OCI-M2 (cell line): ENCODE results near the gene CHD6.

ENCODE experiments used
- DNase-seq: peaks from one replicate; lab custom pipeline; 2025; ENCODE audit not compliant: unreplicated experiment; lab: John Stamatoyannopoulos, UW

CHD6 gene

GRCh38 chr20:41617902-41618806 is at the start of gene CHD6:
TSS of gene CHD6 (minus strand) at chr20:41618377. CDS start at chr20:41551337, 67,040 bp downstream.
- peak; percentile 96 for DNase-seq

DNA sequence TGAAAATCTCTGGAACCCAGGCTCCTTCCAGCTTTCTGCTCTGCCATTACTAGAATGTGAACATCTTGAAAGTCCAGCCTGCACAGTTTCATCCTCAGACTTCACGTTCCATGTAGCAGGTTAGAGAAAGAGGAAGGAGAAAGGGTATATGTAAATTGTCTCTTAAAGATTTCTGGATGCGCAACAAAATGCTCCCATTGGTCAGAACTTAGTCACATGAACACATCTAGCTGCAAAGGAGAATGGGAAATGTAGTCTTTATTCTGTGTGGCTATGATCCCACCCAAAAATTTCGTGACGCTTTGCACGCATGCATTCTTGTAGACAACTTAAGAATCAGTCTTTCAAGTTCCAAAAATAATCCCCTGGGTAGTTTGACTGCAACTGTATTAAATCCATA is 46.4 kb upstream of the CHD6 start:
- no peak for DNase-seq

- DNase-seq, result no peak
These were observed 39.5 kb upstream of the CHD6 start for GRCh38 chr20:41657655-41658054.

DNA sequence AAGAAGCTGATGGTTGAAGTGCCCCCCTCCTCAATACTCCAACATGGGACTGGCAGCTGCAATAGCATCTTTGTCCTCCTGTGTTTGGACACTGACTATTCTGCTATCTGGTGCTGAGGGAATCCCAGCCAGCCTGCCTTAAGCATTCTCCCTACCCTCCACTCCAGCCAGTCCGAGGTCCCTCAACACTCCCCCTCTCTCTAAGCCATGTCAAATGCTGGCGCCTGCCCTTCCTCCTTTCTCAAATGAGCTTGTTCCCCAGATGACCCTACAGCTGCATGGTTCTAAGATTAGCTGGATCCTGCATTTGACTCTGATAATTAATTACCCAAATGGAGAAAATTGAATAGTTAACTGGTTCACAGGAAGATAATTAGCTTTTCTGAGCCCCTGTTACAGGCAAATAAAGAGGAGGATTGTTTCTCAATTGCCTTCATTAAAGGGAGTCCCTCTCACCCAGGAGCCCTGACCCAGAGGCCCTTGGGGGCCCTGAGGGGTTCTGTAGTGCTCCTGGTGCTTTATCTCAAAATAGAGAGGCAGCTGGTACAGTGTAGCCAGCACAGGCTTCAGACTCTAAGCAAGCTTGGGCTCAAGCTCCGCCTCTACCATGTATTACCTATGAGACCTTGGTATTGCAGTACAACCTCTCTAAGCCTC is 37.9 kb upstream of the CHD6 start:
- no peak for DNase-seq

GRCh38 chr20:41654884-41655283 is 36.7 kb upstream of the CHD6 start:
- DNase-seq, result no peak

GRCh38 chr20:41654292-41654691 is 36.1 kb upstream of the CHD6 start:
- no peak for DNase-seq

- DNase-seq, result no peak
These were observed 32.2 kb upstream of the CHD6 start for GRCh38 chr20:41650231-41650948.

DNA sequence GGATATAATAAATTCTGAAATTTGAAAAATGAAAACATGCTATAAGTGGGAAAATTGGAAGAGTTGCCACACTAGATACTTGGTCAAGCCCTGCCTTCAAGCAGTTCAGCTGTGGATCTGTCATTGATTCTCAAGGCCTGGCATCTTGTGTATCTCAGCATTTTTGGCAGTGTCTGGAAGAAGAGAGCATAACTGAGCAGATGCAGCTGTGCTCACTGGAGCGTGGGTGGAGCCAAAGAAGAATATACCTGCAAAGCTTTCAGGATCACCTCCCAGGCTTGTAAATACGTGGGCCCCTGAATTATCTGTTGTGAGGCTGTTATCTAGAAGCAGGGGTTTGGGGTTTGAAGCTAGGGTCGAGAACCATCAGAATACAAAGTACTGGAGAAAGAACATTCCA is 31.3 kb upstream of the CHD6 start:
- no peak for DNase-seq

- no peak for DNase-seq
These were observed 27.2 kb upstream of the CHD6 start for GRCh38 chr20:41645372-41645771.

GRCh38 chr20:41643504-41643938 is 25.3 kb upstream of the CHD6 start:
- no peak for DNase-seq

DNA sequence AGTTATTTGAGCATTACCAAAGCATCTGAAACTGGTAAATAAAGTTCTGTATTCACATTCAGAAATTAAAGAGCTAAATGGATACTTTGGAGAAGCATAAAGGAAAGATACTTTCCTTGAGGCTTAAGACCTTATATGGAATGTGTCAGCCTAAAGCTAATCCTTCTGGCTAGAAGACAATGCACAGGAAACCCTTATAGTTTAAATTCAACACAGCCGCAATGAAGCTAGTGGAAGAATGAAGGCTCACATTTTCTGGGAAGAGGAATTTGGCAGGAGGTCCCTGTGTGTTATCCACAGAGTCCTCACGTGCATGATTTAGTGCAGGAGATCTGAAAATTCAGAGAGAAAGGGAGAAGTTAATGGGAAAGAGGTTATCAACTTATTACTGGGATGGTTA is 21.5 kb upstream of the CHD6 start:
- DNase-seq, result no peak

DNA sequence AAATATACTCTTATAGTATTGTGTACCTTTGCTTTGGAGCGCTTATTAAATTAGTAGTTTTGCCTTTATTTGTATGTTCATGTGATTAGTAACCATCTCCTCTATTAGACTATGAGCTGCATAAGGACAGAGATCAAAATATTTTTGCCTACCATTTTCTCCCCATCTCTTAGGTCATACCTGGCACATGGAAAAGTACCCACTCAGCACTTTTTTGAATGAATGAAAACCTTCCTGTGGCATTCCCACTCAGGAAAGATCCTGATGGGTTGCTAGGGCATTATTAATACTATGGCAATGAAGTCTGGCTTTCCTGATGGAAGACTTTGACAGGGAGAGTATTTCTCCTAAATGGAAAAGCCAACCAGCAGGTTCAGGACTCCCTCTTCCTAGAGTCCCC is 20.3 kb upstream of the CHD6 start:
- no peak for DNase-seq

GRCh38 chr20:41635158-41635557 is 17.0 kb upstream of the CHD6 start:
- no peak for DNase-seq

DNA sequence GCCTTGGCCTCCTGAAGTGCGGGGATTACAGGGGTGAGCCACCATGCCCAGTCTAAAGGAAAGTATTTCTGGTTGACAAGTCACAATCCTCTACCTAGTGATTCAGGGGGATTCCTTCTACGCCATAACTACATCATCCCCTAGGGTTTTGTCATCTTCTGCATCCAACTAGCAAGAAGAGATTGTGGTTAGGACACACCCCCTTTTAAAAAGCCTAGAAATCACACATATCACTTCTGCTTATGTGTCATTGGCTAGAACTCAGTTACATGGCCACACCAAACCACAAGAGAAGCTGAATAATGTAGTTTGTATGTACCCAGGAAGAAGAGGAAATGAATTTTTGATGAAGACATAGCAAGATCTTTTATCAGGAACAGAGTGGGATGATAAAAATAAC is 14.7 kb upstream of the CHD6 start:
- DNase-seq, result no peak

DNA sequence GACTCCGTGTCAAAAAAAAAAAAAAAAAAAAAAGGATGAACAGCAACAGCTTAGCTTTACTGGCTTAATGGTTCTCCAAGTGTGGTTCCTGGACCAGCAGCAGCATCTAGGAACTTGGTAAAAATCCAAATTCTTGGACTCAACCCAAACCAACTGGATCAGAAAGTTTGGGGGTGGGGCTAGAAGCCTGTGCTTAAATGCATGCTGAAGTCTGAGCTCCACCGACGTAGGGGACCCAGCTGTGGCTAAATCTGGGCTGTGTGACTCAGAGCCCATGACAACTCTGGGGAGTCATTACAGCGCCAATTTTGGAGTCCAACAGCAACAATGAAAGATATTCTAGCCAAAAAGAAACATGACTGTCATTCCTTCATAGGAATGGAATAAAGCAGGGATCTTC is 13.6 kb upstream of the CHD6 start:
- no peak for DNase-seq

GRCh38 chr20:41630846-41631245 is 12.7 kb upstream of the CHD6 start:
- no peak for DNase-seq

- DNase-seq, result no peak
These were observed 9.6 kb upstream of the CHD6 start for GRCh38 chr20:41627611-41628244.

- DNase-seq, result no peak
These were observed 8.9 kb upstream of the CHD6 start for GRCh38 chr20:41627001-41627495.

DNA sequence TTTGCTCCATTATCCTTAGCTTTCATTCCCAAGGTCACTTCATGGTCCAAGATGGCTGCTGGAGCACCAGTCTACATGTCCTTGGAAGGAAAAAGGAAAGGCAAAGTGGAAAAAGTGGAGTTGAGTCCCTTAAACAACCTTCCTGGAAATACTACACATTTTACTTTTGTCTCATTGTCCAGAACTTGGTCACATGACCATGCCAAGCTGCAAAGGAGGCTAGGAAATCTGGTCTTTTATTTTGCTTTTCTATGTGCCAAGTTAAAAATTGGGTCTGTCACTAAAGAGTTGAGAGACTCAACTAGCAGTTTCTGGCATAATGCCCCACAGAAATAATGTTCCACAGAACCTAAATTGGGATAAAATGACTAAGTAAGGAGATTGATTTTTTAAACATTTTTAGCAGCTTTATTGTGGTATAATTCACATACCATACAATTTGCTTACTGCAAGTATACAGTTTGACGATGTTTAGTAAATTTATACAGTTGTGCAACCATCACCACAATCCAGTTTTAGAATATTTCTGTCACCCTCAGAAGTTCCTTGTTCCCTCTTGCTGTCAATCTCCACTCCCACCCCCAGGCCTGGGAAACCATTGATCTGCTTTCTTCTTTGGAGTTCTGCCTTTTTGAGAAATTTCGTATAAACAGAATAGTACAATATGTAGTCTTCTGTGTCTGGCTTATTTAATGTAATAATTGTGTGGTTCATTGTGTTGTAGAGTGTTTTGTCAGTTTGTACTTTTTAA is 5.6 kb upstream of the CHD6 start:
- DNase-seq, result no peak

- no peak for DNase-seq
These were observed 4.4 kb upstream of the CHD6 start for GRCh38 chr20:41622584-41622983.
